HG03045 (cell line): ENCODE measurements around the gene MAPKAP1.

Source experiments
- ATAC-seq: cut with Tn5 transposase; IDR thresholded peaks from one replicate; pipeline ENCODE4 v1.9.1; 2021; ENCODE audit warnings: mild to moderate bottlenecking, moderate library complexity; ENCODE audit not compliant: unreplicated experiment

Gene MAPKAP1

DNA sequence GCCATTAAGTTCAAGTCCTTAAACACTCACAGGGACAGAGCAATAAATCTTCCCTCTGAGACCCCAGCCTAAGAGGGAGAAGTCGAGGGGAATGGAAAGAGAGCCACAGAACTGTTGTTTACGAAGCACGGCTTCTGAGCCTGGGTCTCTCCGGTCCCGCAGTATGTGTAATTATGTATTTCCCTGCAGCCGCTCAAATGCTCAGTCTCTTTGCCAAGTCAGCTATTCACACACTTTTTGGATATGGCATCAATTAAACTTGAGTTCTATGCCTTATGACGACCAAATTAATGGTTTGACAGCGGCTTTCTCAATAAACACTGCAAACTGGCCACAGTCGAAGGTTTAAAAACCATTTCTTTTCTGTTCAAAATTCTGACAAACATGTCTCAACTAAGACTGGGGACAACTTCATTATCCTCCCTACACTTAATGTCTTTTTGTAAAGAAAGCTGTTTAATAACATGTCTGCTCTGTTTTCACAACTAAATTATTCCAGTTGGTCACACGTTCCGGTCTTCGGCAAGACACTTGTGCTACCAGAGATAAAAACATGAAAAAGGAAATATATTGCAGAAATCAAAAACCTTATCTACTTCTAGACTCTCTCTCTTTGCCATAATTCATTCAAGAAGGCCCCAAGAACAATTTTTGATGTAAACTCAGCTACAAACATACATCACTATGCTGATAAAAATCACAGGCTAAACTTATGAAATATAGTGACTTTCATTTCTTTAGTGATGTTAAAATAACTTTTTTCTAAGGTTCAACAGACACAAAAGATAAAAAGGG is 242.2 kb downstream of the MAPKAP1 start:
- ATAC-seq, result no peak

GRCh38 chr9:125463926-125464325 is 243.1 kb downstream of the MAPKAP1 start:
- no peak for ATAC-seq

GRCh38 chr9:125462861-125463291 is 244.1 kb downstream of the MAPKAP1 start:
- no peak for ATAC-seq

- ATAC-seq, result no peak
These were observed 245.3 kb downstream of the MAPKAP1 start for GRCh38 chr9:125461636-125462190.

DNA sequence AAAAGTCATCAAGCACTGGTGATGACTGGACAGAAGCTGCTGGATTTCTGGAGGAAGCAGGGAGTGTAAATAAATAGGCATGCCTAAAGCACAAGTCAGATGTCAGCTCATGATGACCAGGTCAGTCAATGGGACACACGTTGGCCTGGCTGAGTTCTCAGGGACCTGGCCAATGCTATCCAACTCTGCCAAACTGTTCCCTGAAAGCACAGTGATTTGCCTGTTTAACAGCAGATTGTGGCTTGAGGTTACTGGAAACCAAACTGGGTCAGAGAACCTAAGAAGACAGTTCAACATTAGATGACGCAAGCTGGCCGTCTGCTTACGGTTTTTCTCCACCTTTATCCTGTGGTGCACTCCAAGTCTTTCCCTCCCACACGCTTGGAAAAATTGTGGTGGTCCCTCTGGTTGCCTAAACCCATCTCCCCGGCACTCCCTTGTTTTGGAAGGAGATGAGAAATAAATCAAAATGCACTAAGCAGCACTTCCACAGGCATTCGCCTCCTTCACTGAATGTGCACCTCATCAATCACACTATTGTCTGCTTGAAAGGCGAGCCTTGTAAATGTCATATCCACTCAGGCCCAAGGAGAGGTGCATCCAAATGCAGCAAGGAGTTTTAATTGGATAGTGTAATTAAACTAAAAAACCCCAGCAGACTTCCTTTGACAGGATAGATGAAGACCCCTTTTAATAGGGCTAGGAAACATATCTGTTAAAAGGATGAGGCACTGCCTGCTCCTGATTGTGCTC is 245.9 kb downstream of the MAPKAP1 start:
- no peak for ATAC-seq

DNA sequence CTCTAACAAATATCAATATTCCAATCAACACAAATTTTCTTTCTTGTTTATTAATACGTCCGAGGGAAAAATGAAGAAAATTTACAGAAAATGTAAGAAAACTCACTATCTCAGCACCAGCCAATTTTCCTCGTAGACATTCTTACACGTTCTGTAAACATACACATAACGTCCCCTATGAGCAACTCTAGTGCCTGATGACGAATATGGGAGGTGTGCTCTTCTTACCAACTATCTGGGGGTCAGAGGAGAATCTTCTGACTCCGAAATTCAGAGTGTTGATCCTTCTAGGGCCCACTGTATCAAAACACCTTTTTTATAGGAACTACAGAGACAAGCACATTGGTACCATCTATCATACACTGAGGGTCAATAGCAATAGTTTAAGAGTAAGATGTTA is 246.7 kb downstream of the MAPKAP1 start:
- no peak for ATAC-seq

- no peak for ATAC-seq
These were observed 249.7 kb downstream of the MAPKAP1 start for GRCh38 chr9:125457357-125457756.

DNA sequence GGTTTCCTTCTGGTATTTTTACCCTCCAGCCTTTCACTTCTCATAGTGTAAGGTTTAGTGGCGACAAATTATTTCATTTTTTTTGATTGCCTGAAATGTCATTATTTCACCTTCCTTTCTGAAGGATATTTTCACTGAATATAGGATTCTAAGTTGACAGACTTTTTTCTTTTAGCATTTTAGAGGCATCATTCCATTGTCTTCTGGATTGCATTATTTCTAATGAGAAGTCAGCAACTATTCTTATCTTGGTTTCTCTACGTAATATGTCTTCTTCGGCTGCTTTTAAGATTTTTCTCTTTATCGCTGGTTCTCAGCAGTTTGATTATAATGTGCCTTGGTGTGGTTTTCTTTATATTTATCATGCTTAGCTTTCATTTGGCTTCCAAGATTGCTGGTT is 251.1 kb downstream of the MAPKAP1 start:
- ATAC-seq, result no peak

- ATAC-seq, result no peak
These were observed 251.9 kb downstream of the MAPKAP1 start for GRCh38 chr9:125455132-125455531.

DNA sequence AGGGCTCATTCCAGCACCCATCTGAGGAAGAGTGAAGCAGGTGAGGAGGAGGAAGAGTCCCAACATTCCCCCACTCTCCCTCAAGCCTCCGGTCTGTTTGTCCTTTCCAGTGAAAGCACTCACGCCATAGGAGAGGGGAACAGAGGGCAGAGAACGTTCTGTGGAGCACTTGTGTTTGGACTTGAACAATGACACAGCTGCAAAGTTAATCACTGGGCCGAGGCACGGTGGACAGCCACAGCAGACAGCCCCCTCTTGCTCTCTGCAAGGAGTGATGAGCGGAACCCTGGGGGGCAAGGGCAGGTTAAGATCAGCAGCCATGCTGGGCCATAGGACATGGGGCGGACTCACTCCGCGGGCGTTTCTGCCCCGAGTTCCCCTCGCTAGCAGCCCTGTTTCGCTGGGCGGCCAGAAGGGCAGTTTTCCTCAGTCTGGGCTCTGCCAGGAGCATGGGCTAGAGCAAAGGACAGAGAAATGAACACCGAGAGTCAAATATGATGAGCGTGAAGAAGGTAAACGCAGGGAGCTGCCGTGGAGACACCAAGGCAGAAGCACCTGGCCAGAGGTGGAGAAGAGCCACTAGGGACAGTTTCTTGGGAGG is 259.7 kb downstream of the MAPKAP1 start:
- no peak for ATAC-seq

- no peak for ATAC-seq
These were observed 260.4 kb downstream of the MAPKAP1 start for GRCh38 chr9:125446561-125447094.

DNA sequence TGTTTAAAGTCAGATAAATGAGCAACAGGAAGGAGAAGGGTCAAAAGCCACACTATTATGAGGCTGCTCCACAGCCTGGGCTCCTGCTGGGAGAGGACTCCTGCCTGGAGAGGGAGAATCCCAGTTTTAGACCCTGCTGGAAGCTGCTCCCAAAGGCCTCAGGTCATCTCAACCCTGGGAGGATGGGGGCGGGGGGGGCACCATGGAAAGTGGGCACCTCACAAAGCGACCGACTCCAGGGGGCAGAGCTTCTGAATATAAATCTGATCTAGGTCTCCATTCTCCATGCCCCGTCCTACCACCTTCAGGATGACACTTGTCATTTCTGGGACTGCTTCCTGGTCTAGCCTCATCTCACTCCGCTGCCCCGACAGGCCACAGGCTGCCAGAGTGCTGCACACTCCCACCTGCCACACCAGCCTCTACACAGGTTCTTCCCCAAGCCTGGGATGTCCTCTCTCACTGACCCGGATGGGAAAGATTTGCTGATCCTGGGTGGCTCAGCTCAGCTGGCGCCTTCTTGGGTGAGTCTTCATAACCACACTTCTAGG is 262.0 kb downstream of the MAPKAP1 start:
- ATAC-seq, result no peak

DNA sequence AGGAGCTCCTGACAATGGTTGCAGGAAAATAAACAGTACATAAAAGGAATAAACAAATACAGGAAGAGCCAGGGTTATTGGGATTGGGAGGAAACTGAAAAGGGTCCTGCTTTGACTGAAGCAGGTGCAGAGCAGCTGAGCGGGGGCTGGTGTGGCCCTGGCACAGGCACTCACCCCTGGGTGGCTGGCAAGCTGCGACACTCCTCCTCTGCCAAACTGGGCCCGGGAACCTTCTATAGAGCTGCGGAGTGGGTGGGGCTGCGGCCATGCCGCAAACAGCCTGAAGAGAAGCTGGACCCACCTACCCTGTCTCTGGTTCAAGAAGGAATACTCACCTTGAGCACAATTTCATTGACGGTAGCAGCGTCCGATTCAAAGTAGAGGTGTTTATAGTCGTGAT is 262.8 kb downstream of the MAPKAP1 start:
- ATAC-seq, result no peak

DNA sequence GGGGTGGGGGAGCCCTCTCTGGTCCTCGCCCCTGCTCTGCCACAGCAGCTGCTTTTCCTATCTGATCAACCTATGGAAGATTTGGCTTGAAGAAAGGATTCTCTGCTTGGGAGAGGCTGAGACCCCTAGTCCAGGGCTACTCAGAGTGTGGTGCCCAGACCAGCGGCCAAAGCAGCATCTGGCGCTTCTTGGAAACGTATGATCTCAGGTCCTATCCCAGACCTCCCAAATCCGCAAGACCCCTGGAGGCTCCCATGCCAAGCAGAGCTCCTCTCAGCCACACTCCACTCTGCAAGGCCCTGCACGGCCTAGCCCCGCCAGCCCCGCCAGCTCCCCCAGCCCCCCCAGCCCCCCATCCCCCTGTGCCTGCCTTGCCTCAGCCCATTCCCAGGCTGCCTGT is 263.6 kb downstream of the MAPKAP1 start:
- no peak for ATAC-seq

DNA sequence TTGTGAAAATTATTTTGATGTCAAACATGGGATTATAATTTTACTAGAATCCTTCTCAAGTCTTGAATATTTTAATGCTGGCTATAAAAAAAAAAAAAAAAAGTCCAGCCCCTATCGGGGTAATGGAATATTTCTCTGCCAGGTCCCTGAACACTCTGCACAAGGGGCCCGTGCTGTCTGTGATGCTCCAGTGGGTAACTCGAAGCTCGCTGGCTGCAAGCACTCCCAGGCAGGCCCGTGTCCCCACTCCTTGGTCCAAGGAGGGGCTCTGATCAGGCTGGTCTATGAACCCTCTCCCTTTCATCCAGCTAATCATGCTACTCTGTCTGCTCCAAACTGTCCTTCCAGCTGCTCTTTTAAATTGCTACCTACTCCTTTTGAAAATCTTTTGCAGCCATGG is 264.6 kb downstream of the MAPKAP1 start:
- no peak for ATAC-seq

GRCh38 chr9:125440411-125440810 is 266.6 kb downstream of the MAPKAP1 start:
- no peak for ATAC-seq

GRCh38 chr9:125439434-125440272 is 267.4 kb downstream of the MAPKAP1 start:
- no peak for ATAC-seq

GRCh38 chr9:125438506-125439433 is 268.2 kb downstream of the MAPKAP1 start:
- ATAC-seq, result no peak

DNA sequence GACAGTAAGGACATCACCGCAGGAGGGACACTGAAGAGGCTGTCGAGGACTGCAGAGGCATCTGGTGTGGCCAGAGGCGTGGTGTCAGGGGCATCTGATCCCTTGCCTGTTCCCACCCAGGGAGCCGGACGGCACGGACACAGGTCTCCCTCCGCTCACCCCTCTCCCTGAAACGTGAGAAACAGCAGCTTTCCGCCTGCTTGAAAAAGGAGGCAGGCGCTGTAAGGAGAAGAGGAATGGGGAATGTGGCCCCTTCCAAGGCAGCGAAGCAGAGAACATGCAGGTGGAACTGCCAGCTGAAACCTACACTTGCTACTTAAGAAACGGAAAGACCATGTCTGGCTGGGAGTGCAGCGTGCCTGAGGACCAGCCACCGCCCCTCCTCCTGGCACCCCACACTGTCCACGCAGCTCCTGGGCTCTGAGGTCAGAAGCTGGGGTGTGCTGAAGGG is 269.2 kb downstream of the MAPKAP1 start:
- no peak for ATAC-seq
